Measurements from ENCODE around the gene HIVEP2.

- TF ChIP-seq CTCF (IDR thresholded peaks at IDR 0.05; ENCODE audit: insufficient read depth, low read length): no peak
- no peak for TF ChIP-seq POLR2AphosphoS5 (IDR thresholded peaks at IDR 0.05; ENCODE audit: low read depth)
- no peak for TF ChIP-seq REST (IDR thresholded peaks at IDR 0.05; ENCODE audit: insufficient replicate concordance, low read depth)
Measured at GRCh38 chr6:142926177-142926493, 18.8 kb downstream of the HIVEP2 start.

Data from HL-60 (cell line).